ENCODE measurements around the gene SCN11A. TPM values are rescaled to one million over a fixed set of nuclear protein-coding genes. Genes with fewer than 3 reads are reported as not detected.

The SCN11A gene
- total RNA-seq, 4 donors from 2014 or later, result 0.12 to 1.8 TPM; not detected in 2

- H3K27me3 ChIP-seq, result no peaks in the 10 kb centered on the region
- H3K27ac ChIP-seq, result no peak overlapping the region
- intact Hi-C loops (cut with DNase I; ENCODE audit: low total_unique reads), result no loop called here
- no peak for DNase-seq
- no peaks in the 10 kb centered on the region for H3K36me3 ChIP-seq
- peaks cover 0 to 5% of the 10 kb centered on the region in 2 donors for H3K4me1 ChIP-seq
- no peak for TF ChIP-seq CTCF (IDR thresholded peaks at IDR 0.05)
- TF ChIP-seq POLR2A (IDR thresholded peaks at IDR 0.05), result no peak
- H3K4me3 ChIP-seq, result no peak overlapping the region
- no peaks in the 10 kb centered on the region for H3K9me3 ChIP-seq
These were observed 47.5 kb upstream of the SCN11A start for GRCh38 chr3:39099242-39099641.

- Histone ChIP-seq H3K4me1 (no peaks in the 10 kb centered on the region), H3K4me3 (no peak overlapping the region), H3K9me3 (no peaks in the 10 kb centered on the region), H3K36me3 (no peaks in the 10 kb centered on the region), H3K27me3 (no peaks in the 10 kb centered on the region), H3K27ac (no peak overlapping the region)
- intact Hi-C loops (cut with DNase I; ENCODE audit: low total_unique reads), result no loop called here
- TF ChIP-seq CTCF (IDR thresholded peaks at IDR 0.05) (no peak), POLR2A (IDR thresholded peaks at IDR 0.05) (no peak)
- no peak for DNase-seq
These were observed 46.8 kb upstream of the SCN11A start for GRCh38 chr3:39098473-39099000.

- TF ChIP-seq POLR2A (IDR thresholded peaks at IDR 0.05) (no peak), CTCF (IDR thresholded peaks at IDR 0.05) (no peak)
- Histone ChIP-seq H3K4me3 (no peak overlapping the region), H3K9me3 (no peaks in the 10 kb centered on the region), H3K4me1 (no peaks in the 10 kb centered on the region), H3K27ac (no peak overlapping the region), H3K27me3 (no peaks in the 10 kb centered on the region), H3K36me3 (no peaks in the 10 kb centered on the region)
- intact Hi-C loops (cut with DNase I; ENCODE audit: low total_unique reads), result no loop called here
- DNase-seq, result no peak
These were observed 46.1 kb upstream of the SCN11A start for GRCh38 chr3:39097716-39098472.

DNA sequence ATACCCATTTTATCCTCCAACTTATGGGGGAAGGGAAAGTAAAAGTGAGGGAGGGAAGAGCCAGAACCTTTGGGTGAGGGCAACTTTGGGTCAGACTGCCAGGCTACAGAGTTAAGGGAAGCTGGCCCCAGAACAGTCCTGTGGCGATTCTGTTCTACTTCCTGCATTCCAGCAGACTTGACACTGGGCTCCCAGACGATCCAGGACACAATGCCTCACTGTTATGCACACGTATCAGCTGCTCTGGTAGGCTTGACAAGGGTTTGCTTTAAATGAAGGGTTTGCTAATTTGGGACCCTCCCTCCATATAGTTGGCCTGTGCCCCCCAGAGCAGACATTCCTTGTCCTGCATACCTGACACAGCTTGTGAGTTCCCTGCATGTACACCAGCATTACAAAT, 45.0 kb upstream of the SCN11A start:
- Histone ChIP-seq H3K9me3 (no peaks in the 10 kb centered on the region), H3K36me3 (no peaks in the 10 kb centered on the region), H3K27me3 (no peaks in the 10 kb centered on the region), H3K4me3 (no peak overlapping the region), H3K4me1 (no peaks in the 10 kb centered on the region), H3K27ac (peak overlapping the region in 1 of 2 donors; percentile 33)
- no peak for DNase-seq
- intact Hi-C loops (cut with DNase I; ENCODE audit: low total_unique reads), result no loop called here
- TF ChIP-seq CTCF (IDR thresholded peaks at IDR 0.05), result no peak
- no peak for TF ChIP-seq POLR2A (IDR thresholded peaks at IDR 0.05)

- Histone ChIP-seq H3K4me3 (no peak overlapping the region), H3K36me3 (no peaks in the 10 kb centered on the region), H3K27ac (peak overlapping the region in 1 of 2 donors; percentile 42), H3K9me3 (no peaks in the 10 kb centered on the region), H3K27me3 (no peaks in the 10 kb centered on the region), H3K4me1 (no peaks in the 10 kb centered on the region)
- intact Hi-C loops (cut with DNase I; ENCODE audit: low total_unique reads), result no loop called here
- no peak for DNase-seq
- TF ChIP-seq POLR2A (IDR thresholded peaks at IDR 0.05) (no peak), CTCF (IDR thresholded peaks at IDR 0.05) (no peak)
These were observed 44.0 kb upstream of the SCN11A start for GRCh38 chr3:39095778-39096177.

Data from uterus (tissue), 4 donors.